ENCODE results near the gene MYRIP. TPM values are rescaled to one million over a fixed set of nuclear protein-coding genes. Genes with fewer than 3 reads are reported as not detected.
"Not testable (repeated sequence)": the region's sequence is repeated elsewhere in the genome, so short reads cannot be mapped to it uniquely, and the experiment has no call there.

MYRIP gene
- total RNA-seq, 4 donors from 2014 or later: 1.0 to 9.6 (median 3.2) TPM

DNA sequence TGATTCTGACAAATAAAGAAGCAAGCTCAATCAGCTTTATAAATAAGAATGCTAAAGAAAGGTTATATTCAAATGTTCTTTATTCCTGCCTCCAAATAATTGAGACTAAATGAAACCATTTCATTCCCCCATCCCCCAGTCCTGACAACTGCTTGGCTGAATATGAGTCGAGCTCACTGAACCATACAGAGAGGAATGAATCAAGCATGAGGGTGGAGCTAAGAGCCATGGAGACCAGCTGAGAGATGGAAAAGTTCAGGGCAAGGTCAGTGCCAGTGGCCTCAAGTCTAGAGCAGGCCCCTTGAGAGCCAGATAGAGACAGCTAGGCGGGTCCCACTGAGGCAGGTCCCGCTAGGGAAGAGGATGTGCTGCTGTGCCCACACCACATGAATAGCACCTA is 311.4 kb downstream of the MYRIP start:
- DNase-seq (ENCODE audit: low spot score) (no peak), ATAC-seq (ENCODE audit: low FRiP score) (no peak)
- TF ChIP-seq, protein P1, sequence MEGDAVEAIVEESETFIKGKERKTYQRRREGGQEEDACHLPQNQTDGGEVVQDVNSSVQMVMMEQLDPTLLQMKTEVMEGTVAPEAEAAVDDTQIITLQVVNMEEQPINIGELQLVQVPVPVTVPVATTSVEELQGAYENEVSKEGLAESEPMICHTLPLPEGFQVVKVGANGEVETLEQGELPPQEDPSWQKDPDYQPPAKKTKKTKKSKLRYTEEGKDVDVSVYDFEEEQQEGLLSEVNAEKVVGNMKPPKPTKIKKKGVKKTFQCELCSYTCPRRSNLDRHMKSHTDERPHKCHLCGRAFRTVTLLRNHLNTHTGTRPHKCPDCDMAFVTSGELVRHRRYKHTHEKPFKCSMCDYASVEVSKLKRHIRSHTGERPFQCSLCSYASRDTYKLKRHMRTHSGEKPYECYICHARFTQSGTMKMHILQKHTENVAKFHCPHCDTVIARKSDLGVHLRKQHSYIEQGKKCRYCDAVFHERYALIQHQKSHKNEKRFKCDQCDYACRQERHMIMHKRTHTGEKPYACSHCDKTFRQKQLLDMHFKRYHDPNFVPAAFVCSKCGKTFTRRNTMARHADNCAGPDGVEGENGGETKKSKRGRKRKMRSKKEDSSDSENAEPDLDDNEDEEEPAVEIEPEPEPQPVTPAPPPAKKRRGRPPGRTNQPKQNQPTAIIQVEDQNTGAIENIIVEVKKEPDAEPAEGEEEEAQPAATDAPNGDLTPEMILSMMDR (IDR thresholded peaks at IDR 0.05): no peak

DNA sequence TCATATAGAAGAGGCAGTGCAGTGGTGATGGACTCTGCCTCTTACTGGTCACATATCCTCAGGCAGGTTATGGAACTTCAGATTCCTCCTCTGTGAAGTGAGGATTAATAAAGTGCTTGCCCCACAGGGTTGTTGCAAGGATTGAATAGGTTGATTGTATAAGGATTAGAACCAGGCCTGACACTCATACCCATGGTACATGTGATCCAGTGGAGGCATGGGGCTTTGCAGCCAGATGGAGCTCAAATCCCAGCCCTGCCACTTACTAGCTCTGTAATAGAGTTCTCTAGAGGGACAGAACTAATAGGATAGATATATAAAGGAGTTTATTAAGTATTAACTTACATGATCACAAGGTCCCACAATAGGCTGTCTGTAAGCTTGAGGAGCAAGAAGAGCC is 315.5 kb downstream of the MYRIP start:
- TF ChIP-seq, protein P1 (IDR thresholded peaks at IDR 0.05): no peak
- no peak for DNase-seq (ENCODE audit: low spot score)
- no peak for ATAC-seq (ENCODE audit: low FRiP score)

DNA sequence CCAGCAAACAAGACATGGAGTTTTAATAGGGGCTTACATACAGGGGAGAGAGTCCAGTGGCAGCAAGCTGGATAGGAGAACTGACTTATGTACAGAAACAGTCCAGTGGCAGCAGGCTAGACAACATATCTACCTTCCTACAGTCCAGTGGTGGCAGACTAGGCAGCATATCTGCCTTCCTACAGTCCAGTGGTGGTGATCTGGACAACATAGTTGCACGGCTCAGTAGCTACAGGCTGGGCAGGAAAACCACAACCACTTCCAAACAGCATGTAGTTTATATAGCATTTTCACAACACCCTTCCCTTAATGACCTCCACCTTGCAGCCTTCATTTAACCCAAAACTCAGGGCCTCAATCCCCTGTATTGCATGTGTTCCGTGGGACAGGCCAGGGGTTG is 318.8 kb downstream of the MYRIP start:
- DNase-seq (ENCODE audit: low spot score) (no peak), ATAC-seq (ENCODE audit: low FRiP score) (no peak)
- TF ChIP-seq, protein P1 (IDR thresholded peaks at IDR 0.05): no peak

DNA sequence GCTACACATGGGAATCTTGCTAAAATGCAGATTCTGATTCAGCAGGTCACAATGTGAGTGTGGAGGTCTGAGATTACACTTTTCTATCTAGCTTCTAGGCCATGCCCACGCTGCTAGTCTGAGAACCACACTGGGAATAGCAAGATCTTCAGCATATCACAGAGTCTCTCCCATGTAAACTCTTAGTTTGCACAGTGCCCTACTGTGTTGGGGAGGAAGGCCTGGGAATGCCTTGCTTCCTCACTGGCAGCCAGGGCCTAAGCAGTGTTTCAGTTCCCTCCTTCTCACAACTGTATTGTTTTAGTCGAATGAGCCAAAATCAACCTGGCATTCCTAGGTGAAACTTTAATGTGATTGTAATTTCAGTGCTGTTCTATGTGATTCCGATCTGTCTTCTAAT is 320.1 kb downstream of the MYRIP start:
- ATAC-seq (ENCODE audit: low FRiP score) (no peak), DNase-seq (ENCODE audit: low spot score) (no peak)
- TF ChIP-seq, protein P1 (IDR thresholded peaks at IDR 0.05): no peak

DNA sequence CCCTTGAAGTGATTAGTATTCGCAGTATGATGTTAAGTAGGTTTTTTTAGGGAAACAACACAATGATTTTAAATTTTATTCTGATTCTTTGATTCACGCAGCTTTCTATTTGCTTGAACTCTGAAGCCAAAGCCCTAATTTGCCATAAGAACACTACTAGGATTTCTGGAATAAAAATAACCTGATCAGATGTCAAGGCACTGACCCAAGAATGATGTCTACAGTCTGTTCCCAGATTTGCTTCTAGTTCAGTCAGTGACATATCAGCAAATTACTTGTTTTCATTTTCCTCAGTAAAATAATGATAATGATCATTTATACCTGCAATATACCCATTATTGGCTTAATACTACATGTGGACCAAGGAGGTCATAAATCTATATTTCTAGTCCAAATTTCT is 320.6 kb downstream of the MYRIP start:
- TF ChIP-seq, protein P1 (IDR thresholded peaks at IDR 0.05): no peak
- DNase-seq (ENCODE audit: low spot score) (no peak), ATAC-seq (ENCODE audit: low FRiP score) (no peak)

DNA sequence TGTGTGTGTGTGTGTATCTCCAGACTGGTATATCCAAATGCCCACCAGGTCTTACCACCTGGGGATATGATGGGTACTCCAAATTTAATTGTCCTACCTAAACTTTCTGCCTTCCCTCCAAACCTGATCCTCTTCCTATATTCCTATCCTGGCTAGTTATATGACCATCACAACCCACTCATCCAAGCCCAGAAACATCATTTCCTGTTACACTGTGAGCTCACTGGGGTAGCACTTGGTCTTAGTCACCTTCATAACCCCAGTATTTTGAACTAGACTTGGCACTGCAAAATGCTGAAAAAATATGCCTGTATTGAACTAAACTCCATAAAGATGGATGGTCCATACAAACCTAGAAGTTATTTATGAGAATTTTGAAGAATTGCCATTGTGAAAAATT is 321.3 kb downstream of the MYRIP start:
- no peak for ATAC-seq (ENCODE audit: low FRiP score)
- no peak for DNase-seq (ENCODE audit: low spot score)
- TF ChIP-seq, protein P1 (IDR thresholded peaks at IDR 0.05): no peak

DNA sequence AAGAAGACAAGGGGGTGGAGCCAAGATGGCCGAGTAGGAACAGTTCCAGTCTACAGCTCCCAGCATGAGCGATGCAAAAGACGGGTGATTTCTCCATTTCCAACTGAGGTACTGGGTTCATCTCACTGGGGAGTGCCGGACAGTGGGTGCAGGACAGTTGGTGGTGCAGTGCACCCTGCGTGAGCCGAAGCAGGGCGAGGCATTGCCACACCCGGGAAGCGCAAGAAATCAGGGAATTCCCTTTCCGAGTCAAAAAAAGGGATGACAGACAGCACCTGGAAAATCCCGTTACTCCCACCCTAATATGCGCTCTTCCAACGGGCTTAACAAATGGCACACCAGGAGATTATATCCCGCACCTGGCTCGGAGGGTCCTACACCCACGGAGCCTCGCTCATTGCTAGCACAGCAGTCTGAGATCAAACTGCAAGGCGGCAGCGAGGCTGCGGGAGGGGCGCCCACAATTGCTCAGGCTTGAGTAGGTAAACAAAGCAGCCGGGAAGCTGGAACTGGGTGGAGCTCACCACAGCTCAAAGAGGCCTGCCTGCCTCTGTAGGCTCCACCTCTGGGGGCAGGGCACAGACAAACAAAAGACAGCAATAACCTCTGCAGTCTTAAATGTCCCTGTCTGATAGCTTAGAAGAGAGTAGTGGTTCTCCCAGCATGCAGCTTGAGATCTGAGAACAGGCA is 324.6 kb downstream of the MYRIP start:
- ATAC-seq (ENCODE audit: low FRiP score): not testable (repeated sequence)

More for the DNA sequence above, 324.6 kb downstream of the MYRIP start:
- not testable (repeated sequence) for DNase-seq (ENCODE audit: low spot score)
